ENCODE results near the gene C19orf25.

GRCh38 chr19:1441677-1442438 lies 37.2 kb downstream of the C19orf25 start:
- TF ChIP-seq POLR2A (IDR thresholded peaks at IDR 0.05; ENCODE audit: low read depth, low read length) (peak; percentile 12; the same call in 1 of the 2 replicates), POLR2AphosphoS5 (IDR thresholded peaks at IDR 0.05; ENCODE audit: low read depth, low read length) (no peak; the same call in 1 of the 2 replicates)

Measured in GM12892 (cell line).